NCI-H524 (cell line): ENCODE results near the gene ARRB1.

Experiments used
- DNase-seq, 2 experiments: peaks; one replicate each; lab custom pipeline; 2025; lab: John Stamatoyannopoulos, UW

Gene ARRB1

DNA sequence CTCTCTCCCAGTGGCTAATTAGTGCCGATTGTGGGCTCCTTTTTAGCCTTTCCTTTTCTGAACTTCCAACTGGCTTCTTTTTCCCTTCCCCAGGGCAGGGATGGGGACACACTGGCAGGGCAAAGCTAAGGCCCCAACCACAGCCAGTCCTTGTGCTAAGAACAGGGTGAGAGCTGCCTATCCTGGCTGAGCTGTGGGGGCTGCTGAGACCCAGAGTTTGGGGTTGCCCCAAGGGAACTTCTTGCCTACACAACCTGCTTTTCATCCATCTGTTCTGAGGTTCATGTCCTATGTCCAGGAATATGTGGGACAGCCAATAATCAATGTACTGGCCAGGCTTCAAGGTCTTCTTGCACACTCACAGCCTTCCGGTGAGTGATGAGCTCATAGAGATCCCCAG, 120.8 kb downstream of the ARRB1 start:
- no peak for DNase-seq

DNA sequence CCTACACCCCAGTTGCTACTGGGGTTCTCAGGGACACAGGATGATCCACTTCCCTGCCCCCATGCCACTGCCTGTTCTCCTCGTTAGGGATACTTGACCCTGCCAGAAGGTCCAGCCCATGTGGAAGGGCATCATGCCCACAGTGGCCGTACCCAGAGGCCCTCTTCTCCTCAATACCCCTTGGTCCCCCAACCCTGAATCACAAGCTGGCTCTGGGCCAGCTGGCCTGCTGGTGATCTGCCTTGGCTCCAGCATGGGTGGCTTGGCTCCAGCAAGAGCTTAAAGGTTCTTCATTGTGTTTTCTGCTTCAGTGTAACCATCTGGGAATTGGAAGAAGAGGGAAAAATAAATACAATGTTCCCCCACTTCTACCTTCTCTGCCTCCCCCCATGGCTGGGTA, 122.0 kb downstream of the ARRB1 start:
- DNase-seq: no peak

DNA sequence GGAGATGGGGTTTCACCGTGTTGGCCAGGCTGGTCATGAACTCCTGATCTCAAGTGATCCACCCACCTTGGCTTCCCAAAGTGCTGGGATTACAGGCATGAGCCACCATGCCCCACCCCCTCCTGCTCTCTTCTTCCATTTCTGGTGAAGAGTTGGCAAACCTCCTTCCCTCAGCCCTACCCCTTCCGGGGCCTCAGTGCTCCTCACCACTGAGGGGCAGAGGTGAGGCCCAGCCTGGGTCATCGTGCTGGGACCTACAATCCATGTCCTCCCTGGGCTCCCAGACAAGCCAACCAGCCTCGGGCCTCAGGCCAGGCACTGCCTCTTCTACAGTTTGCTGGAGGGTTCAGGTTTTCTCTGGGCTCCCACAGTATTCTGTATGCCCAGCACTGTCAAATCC, 125.7 kb downstream of the ARRB1 start:
- DNase-seq: no peak

DNA sequence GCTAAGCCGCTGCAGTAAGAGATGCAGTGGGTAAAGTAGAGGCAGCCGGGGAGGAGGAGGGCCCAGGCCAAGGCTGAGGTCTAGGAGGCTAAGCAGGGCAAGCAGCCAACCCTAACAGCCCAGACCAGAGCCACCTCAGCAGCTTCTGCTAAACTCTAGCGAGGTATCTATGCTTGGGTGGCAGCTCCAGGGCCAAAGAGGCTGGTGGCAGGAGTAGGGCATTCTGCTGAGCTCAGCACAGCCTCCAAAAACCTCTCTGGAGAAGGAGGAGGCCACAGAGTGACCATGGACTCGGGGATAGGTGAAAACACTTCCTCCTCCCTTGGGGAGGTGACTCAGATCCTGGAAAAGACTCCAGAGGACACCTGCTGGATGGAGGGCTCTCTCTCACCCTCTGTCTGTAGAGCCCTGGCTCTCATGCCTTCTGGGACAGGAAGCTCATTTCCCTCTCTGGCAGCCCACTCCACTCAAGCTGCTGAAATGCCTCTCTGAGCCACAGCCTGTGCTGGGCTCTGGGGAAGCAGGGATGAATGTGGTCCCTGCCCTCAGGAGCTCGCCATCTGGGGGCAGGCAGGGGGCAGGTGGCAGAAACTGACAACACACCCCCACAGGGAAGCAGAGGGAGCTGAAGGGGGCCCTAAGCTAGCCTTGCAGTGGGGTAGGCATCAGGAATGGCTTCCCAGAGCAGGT, 127.4 kb downstream of the ARRB1 start:
- DNase-seq: no peak

DNA sequence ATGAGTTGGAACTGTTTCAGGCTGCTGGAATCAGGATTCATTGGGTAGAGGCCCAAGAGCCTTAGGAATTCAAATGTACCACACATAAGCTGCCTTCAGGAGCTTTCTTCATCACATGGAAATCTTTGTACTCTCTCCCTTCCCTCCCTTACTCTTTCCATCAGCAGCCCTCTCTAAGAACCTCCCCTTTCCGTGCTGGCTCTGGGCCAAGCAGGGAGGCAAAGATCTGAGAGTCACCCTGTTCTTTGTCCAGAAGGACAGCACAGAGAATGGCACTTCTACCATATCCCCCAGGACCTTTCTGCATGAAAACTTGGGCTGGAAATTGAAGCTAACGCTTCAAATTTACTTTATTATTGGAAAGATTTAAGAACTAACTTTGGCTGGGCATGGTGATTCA, 131.6 kb downstream of the ARRB1 start:
- no peak for DNase-seq

DNA sequence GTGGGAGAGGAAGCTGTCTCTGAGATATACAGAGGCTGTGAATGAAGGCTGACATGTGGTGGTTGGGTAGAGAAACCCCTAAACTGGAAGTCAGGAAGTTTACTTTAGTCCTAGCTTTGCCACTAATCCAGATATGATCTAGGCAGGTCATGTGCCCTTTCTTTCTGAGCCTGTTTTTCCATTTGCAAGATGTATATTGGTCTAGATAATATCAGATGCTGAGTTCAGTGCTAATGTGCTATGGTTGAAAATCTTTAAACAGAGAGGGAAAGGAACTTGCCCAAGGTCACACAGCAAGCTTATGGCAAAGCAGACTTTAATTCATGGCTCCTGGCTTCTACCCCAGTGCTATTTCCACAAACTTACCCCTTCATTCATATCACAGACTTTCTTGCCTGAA, 136.6 kb downstream of the ARRB1 start:
- DNase-seq: no peak

DNA sequence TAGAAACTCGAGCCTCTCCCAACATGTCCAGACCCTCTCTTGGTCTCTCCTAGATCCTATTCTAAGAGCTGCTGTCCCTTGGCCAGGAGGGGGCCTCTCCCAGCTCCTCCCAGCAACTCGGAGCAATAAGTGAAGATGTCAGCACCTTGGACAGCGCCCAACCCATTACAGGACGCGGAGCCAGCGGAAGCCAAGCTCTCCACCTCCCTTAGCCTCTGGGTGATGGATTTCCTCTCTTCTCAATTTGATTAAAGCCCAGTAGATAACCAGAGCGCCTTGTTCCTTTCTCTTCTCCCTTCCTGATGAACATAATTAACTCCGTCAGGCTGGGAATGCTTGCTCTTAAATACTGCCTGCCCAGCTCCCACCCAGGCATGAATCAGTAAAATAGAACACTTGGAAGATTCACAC, 137.0 kb downstream of the ARRB1 start:
- peak; percentile 25 to 41 for DNase-seq
